ENCODE results near the gene RBM47. TPM values are rescaled to one million over a fixed set of nuclear protein-coding genes. Genes with fewer than 3 reads are reported as not detected.
A peak's percentile ranks its signal among the peaks of the same experiment; 100 is the strongest.

Gene RBM47
- polyA plus RNA-seq, 1 donor from 2014 or later = 20.9 TPM

GRCh38 chr4:40502934-40503333, 126.7 kb downstream of the RBM47 start:
- Mint-ChIP-seq H3K4me3 (no peak overlapping the region), H3K27me3 (no peaks in the 10 kb centered on the region), H3K36me3 (peaks cover 8% of the 10 kb centered on the region), H3K9me3 (no peaks in the 10 kb centered on the region), H3K27ac (peak overlapping the region in 1 of 3 donors; percentile 53), H3K4me1 (peaks cover 7 to 18% (median 18%) of the 10 kb centered on the region in 3 donors)

GRCh38 chr4:40502220-40502619, 127.4 kb downstream of the RBM47 start:
- Mint-ChIP-seq H3K27me3 (no peaks in the 10 kb centered on the region), H3K27ac (peak overlapping the region in 2 of 3 donors; percentile 28 to 59), H3K4me3 (no peak overlapping the region), H3K36me3 (peaks cover 8% of the 10 kb centered on the region), H3K9me3 (no peaks in the 10 kb centered on the region), H3K4me1 (peaks cover 7 to 18% (median 18%) of the 10 kb centered on the region in 3 donors)

- no peak overlapping the region for H3K4me3 Mint-ChIP-seq
- no peaks in the 10 kb centered on the region for H3K27me3 Mint-ChIP-seq
- peaks cover 5 to 14% (median 13%) of the 10 kb centered on the region in 3 donors for H3K4me1 Mint-ChIP-seq
- H3K9me3 Mint-ChIP-seq = no peaks in the 10 kb centered on the region
- no peak overlapping the region for H3K27ac Mint-ChIP-seq
- peaks cover 7% of the 10 kb centered on the region for H3K36me3 Mint-ChIP-seq
Observed at GRCh38 chr4:40500781-40501180, 128.9 kb downstream of the RBM47 start.

GRCh38 chr4:40493160-40493559, 136.5 kb downstream of the RBM47 start:
- Mint-ChIP-seq H3K4me3 (no peak overlapping the region), H3K27me3 (no peaks in the 10 kb centered on the region), H3K9me3 (no peaks in the 10 kb centered on the region), H3K4me1 (peaks cover 2 to 12% (median 10%) of the 10 kb centered on the region in 3 donors), H3K36me3 (peaks cover 16% of the 10 kb centered on the region), H3K27ac (no peak overlapping the region)

GRCh38 chr4:40492691-40493090, 137.0 kb downstream of the RBM47 start:
- Mint-ChIP-seq H3K27ac (no peak overlapping the region), H3K4me3 (no peak overlapping the region), H3K9me3 (no peaks in the 10 kb centered on the region), H3K27me3 (no peaks in the 10 kb centered on the region), H3K4me1 (peaks cover 2 to 12% (median 10%) of the 10 kb centered on the region in 3 donors), H3K36me3 (peaks cover 19% of the 10 kb centered on the region)

- no peak overlapping the region for H3K4me3 Mint-ChIP-seq
- H3K27ac Mint-ChIP-seq = no peak overlapping the region
- H3K9me3 Mint-ChIP-seq = no peaks in the 10 kb centered on the region
- no peaks in the 10 kb centered on the region for H3K27me3 Mint-ChIP-seq
- H3K36me3 Mint-ChIP-seq = peaks cover 25% of the 10 kb centered on the region
- H3K4me1 Mint-ChIP-seq = peaks cover 2 to 13% (median 12%) of the 10 kb centered on the region in 3 donors
Observed at GRCh38 chr4:40490481-40490880, 139.2 kb downstream of the RBM47 start.

- Mint-ChIP-seq H3K4me3 (no peak overlapping the region), H3K36me3 (peaks cover 25% of the 10 kb centered on the region), H3K27ac (no peak overlapping the region), H3K9me3 (no peaks in the 10 kb centered on the region), H3K4me1 (peaks cover 2 to 17% (median 12%) of the 10 kb centered on the region in 3 donors), H3K27me3 (no peaks in the 10 kb centered on the region)
Observed at GRCh38 chr4:40489961-40490360, 139.7 kb downstream of the RBM47 start.

GRCh38 chr4:40486534-40486933, 143.1 kb downstream of the RBM47 start:
- Mint-ChIP-seq H3K9me3 (no peaks in the 10 kb centered on the region), H3K4me1 (peaks cover 2 to 19% (median 3%) of the 10 kb centered on the region in 3 donors), H3K27me3 (peaks cover 1% of the 10 kb centered on the region), H3K4me3 (peak overlapping the region in 1 of 4 donors; percentile 15), H3K36me3 (peaks cover 15% of the 10 kb centered on the region), H3K27ac (no peak overlapping the region)

GRCh38 chr4:40484346-40485090, 145.1 kb downstream of the RBM47 start:
- no peaks in the 10 kb centered on the region for H3K9me3 Mint-ChIP-seq
- peaks cover 2 to 25% (median 12%) of the 10 kb centered on the region in 3 donors for H3K4me1 Mint-ChIP-seq
- H3K36me3 Mint-ChIP-seq = peaks cover 13% of the 10 kb centered on the region
- no peak overlapping the region for H3K27ac Mint-ChIP-seq
- H3K27me3 Mint-ChIP-seq = peaks cover 1% of the 10 kb centered on the region
- H3K4me3 Mint-ChIP-seq = no peak overlapping the region

- H3K36me3 Mint-ChIP-seq = peaks cover 14% of the 10 kb centered on the region
- no peaks in the 10 kb centered on the region for H3K9me3 Mint-ChIP-seq
- H3K4me1 Mint-ChIP-seq = peaks cover 0 to 25% (median 9%) of the 10 kb centered on the region in 3 donors
- H3K4me3 Mint-ChIP-seq = no peak overlapping the region
- peak overlapping the region in 1 of 3 donors; percentile 81 for H3K27ac Mint-ChIP-seq
- peaks cover 1% of the 10 kb centered on the region for H3K27me3 Mint-ChIP-seq
Observed at GRCh38 chr4:40482985-40483647, 146.5 kb downstream of the RBM47 start.

- H3K27ac Mint-ChIP-seq = no peak overlapping the region
- no peaks in the 10 kb centered on the region for H3K9me3 Mint-ChIP-seq
- peaks cover 13% of the 10 kb centered on the region for H3K36me3 Mint-ChIP-seq
- H3K4me3 Mint-ChIP-seq = no peak overlapping the region
- H3K27me3 Mint-ChIP-seq = peaks cover 1% of the 10 kb centered on the region
- H3K4me1 Mint-ChIP-seq = peaks cover 0 to 25% (median 9%) of the 10 kb centered on the region in 3 donors
Observed at GRCh38 chr4:40481977-40482376, 147.7 kb downstream of the RBM47 start.

- peaks cover 1% of the 10 kb centered on the region for H3K27me3 Mint-ChIP-seq
- peak overlapping the region in 1 of 3 donors; percentile 19 for H3K27ac Mint-ChIP-seq
- no peak overlapping the region for H3K4me3 Mint-ChIP-seq
- peaks cover 3 to 23% (median 9%) of the 10 kb centered on the region in 3 donors for H3K4me1 Mint-ChIP-seq
- H3K36me3 Mint-ChIP-seq = peaks cover 12% of the 10 kb centered on the region
- no peaks in the 10 kb centered on the region for H3K9me3 Mint-ChIP-seq
Observed at GRCh38 chr4:40480291-40480690, 149.4 kb downstream of the RBM47 start.

GRCh38 chr4:40479378-40479777, 150.3 kb downstream of the RBM47 start:
- Mint-ChIP-seq H3K4me1 (peaks cover 3 to 14% (median 11%) of the 10 kb centered on the region in 3 donors), H3K27me3 (no peaks in the 10 kb centered on the region), H3K4me3 (no peak overlapping the region), H3K9me3 (no peaks in the 10 kb centered on the region), H3K36me3 (peaks cover 12% of the 10 kb centered on the region), H3K27ac (peak overlapping the region in 1 of 3 donors; percentile 15)

GRCh38 chr4:40475609-40476008, 154.1 kb downstream of the RBM47 start:
- no peaks in the 10 kb centered on the region for H3K27me3 Mint-ChIP-seq
- no peak overlapping the region for H3K27ac Mint-ChIP-seq
- H3K36me3 Mint-ChIP-seq = peaks cover 11% of the 10 kb centered on the region
- H3K9me3 Mint-ChIP-seq = no peaks in the 10 kb centered on the region
- peaks cover 4 to 11% (median 7%) of the 10 kb centered on the region in 3 donors for H3K4me1 Mint-ChIP-seq
- H3K4me3 Mint-ChIP-seq = no peak overlapping the region

- Mint-ChIP-seq H3K4me3 (no peak overlapping the region), H3K9me3 (no peaks in the 10 kb centered on the region), H3K27ac (no peak overlapping the region), H3K27me3 (no peaks in the 10 kb centered on the region), H3K36me3 (peaks cover 11% of the 10 kb centered on the region), H3K4me1 (peaks cover 2 to 7% (median 4%) of the 10 kb centered on the region in 3 donors)
Observed at GRCh38 chr4:40473578-40474388, 155.9 kb downstream of the RBM47 start.
